Activated CD8-positive, alpha-beta T cell treated with anti-CD3 and anti-CD28 coated beads for 36 hours (primary cell): ENCODE data around the gene PDZRN4. TPM values are rescaled to one million over a fixed set of nuclear protein-coding genes. Genes with fewer than 3 reads are reported as not detected.
A peak's percentile ranks its signal among the peaks of the same experiment; 100 is the strongest.

Experiments
- ATAC-seq: fragments of 200-7000 bp; cut with Tn5 transposase; one replicate; pipeline ENCODE4 v1.10.0; 2021; ENCODE audit warnings: mild to moderate bottlenecking, moderate library complexity
- CTCF ChIA-PET: fragments of 350-600 bp; sonication (Branson Sonifier 250); formaldehyde crosslinking; loops from one replicate; lab custom pipeline; 2021; ENCODE audit warnings: antibody characterized with exemption; lab: Charles Lee
- POLR2A ChIA-PET: fragments of 350-600 bp; sonication (Branson Sonifier 250); formaldehyde crosslinking; loops from one replicate; lab custom pipeline; 2021; ENCODE audit warnings: antibody characterized with exemption; lab: Charles Lee
- DNase-seq: peaks from one replicate; pipeline ENCODE4 v3.0.0-alpha.2; 2020
- H3K27ac Mint-ChIP-seq: one replicate; pipeline ENCODE4 v1.8.0; 2021; ENCODE audit warnings: mild to moderate bottlenecking, mixed read lengths
- H3K27me3 Mint-ChIP-seq: one replicate; pipeline ENCODE4 v1.8.0; 2021; ENCODE audit warnings: mixed read lengths
- H3K36me3 Mint-ChIP-seq: one replicate; pipeline ENCODE4 v1.8.0; 2021; ENCODE audit warnings: low read depth, mixed read lengths
- H3K4me1 Mint-ChIP-seq: one replicate; pipeline ENCODE4 v1.8.0; 2021; ENCODE audit warnings: low read depth, mixed read lengths
- H3K4me3 Mint-ChIP-seq: one replicate; pipeline ENCODE4 v1.8.0; 2021; ENCODE audit warnings: mild to moderate bottlenecking, moderate library complexity, mixed read lengths
- H3K9me3 Mint-ChIP-seq: one replicate; pipeline ENCODE4 v1.8.0; 2021; ENCODE audit warnings: mixed read lengths
- CTCF ChIP-seq: fragments of 200-600 bp; IDR thresholded peaks from one replicate; pipeline ENCODE4 v1.8.0; 2022; ENCODE audit warnings: antibody characterized with exemption, mild to moderate bottlenecking
- intact Hi-C: fragments of 100-400 bp; cut with micrococcal nuclease; formaldehyde crosslinking; loops from one replicate; pipeline ENCODE4 v1.10.0; 2022
- total RNA-seq, 2 experiments: library from RNA; stranded (reverse); gene quantifications; one replicate each; pipeline ENCODE4 v1.2.3, GENCODE V29; 2021

The PDZRN4 gene
- total RNA-seq, 2 experiments from 2014 or later: not detected

DNA sequence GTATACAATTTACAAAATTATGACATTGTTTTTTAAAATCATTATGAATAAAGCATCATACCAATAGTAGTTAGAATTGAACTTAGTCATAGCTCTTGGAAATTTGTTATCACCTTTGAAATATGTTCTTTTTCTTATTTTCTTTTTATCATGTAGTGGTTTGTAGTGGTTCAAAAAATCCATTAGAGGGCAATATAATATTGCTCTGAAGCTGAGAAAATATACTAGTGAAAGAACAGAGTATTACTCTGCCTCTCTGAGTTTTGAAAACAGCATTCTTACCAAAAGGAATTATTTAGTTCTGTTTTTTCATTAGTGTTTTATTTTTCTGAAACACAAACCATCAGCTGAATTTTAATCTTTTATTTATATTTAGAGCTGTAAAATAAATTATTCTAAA lies 76.2 kb downstream of the PDZRN4 start:
- Mint-ChIP-seq H3K4me3 (no peak overlapping the region), H3K4me1 (no peaks in the 10 kb centered on the region)
- CTCF ChIA-PET: interaction anchor here (1.0 to 2.0 kb wide), 2 partner anchors 13 to 759 kb away, joined by 3 to 9 read pairs; no protein-coding TSS in a partner anchor

GRCh38 chr12:41269056-41269455 lies 80.9 kb downstream of the PDZRN4 start:
- CTCF ChIA-PET: interaction anchor here (0.7 to 0.9 kb wide), 3 partner anchors 21 to 756 kb away, joined by 3 read pairs; no protein-coding TSS in a partner anchor
- DNase-seq (no peak), ATAC-seq (no peak)
- Mint-ChIP-seq H3K4me3 (no peak overlapping the region), H3K36me3 (no peaks in the 10 kb centered on the region), H3K27ac (no peak overlapping the region), H3K27me3 (peaks cover 4% of the 10 kb centered on the region), H3K9me3 (no peaks in the 10 kb centered on the region), H3K4me1 (no peaks in the 10 kb centered on the region)
- TF ChIP-seq CTCF: no peak
- intact Hi-C loops: no loop called here
- POLR2A ChIA-PET: no interaction called here

More for the DNA sequence above, 76.2 kb downstream of the PDZRN4 start:
- POLR2A ChIA-PET: no interaction called here
- H3K9me3 Mint-ChIP-seq: no peaks in the 10 kb centered on the region
- peaks cover 4% of the 10 kb centered on the region for H3K27me3 Mint-ChIP-seq
- DNase-seq: no peak
- no peaks in the 10 kb centered on the region for H3K36me3 Mint-ChIP-seq
- no peak overlapping the region for H3K27ac Mint-ChIP-seq
- peak; percentile 38 for TF ChIP-seq CTCF
- peak; percentile 34 for ATAC-seq
- intact Hi-C loops: no loop called here

DNA sequence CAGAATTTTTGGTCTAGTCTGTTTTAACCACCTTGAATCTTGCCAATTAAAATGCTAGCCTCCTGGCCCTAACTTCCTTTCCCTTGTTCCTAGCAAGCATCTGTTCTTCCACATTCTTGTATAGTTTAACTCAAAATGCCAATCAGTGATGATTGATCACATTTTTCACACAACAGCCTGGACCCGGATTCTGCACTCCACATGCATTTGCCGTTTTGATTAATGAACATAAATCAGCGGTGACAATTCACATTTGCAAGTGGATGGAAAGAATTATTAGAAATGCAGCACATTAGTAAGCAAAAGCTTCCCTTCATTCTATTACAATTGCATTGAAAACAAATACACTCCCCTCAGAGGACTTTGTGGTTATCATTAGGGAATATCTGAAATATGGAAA lies 83.4 kb downstream of the PDZRN4 start:
- H3K4me1 Mint-ChIP-seq: no peaks in the 10 kb centered on the region
- H3K36me3 Mint-ChIP-seq: no peaks in the 10 kb centered on the region
- H3K27ac Mint-ChIP-seq: no peak overlapping the region
- intact Hi-C loops: loop anchor here (10.0 kb wide), 1 partner anchor 753 kb away; no protein-coding TSS in a partner anchor
- ChIA-PET CTCF (no interaction called here), POLR2A (no interaction called here)
- DNase-seq (no peak), ATAC-seq (no peak)
- no peak overlapping the region for H3K4me3 Mint-ChIP-seq
- no peak for TF ChIP-seq CTCF
- H3K9me3 Mint-ChIP-seq: no peaks in the 10 kb centered on the region
- peaks cover 4% of the 10 kb centered on the region for H3K27me3 Mint-ChIP-seq

DNA sequence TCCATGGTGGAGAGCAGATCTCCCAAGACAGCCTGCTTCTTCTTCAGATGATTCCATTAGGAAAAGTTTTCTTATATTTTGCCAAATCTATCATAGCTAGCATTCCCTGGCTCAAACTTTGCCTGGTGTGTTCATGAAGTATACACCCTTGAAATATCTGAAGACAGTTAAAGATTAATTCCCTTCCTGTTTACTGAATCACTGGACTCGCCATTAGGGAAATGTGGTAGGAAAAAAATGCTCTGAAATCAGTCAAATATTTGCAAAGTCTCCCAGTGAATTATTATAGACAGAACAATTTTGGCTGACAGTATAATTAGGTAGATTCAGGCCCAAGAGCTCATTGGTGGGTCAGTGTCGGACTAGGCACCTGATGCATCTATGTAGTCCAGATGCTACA lies 86.5 kb downstream of the PDZRN4 start:
- ATAC-seq (no peak), DNase-seq (no peak)
- H3K4me1 Mint-ChIP-seq: no peaks in the 10 kb centered on the region
- H3K27me3 Mint-ChIP-seq: peaks cover 4% of the 10 kb centered on the region
- CTCF ChIA-PET: no interaction called here
- no peak overlapping the region for H3K27ac Mint-ChIP-seq
- H3K4me3 Mint-ChIP-seq: no peak overlapping the region
- no peak for TF ChIP-seq CTCF
- no peaks in the 10 kb centered on the region for H3K9me3 Mint-ChIP-seq
- POLR2A ChIA-PET: no interaction called here
- intact Hi-C loops: loop anchor here (10.0 kb wide), 1 partner anchor 750 kb away; no protein-coding TSS in a partner anchor
- H3K36me3 Mint-ChIP-seq: no peaks in the 10 kb centered on the region

GRCh38 chr12:41277100-41277945 lies 89.2 kb downstream of the PDZRN4 start:
- H3K27ac Mint-ChIP-seq: no peak overlapping the region

More at GRCh38 chr12:41277100-41277945, 89.2 kb downstream of the PDZRN4 start:
- Mint-ChIP-seq H3K9me3 (no peaks in the 10 kb centered on the region), H3K36me3 (no peaks in the 10 kb centered on the region), H3K27me3 (peaks cover 4% of the 10 kb centered on the region), H3K4me3 (no peak overlapping the region), H3K4me1 (no peaks in the 10 kb centered on the region)
- ChIA-PET CTCF (interaction anchor here (0.7 to 2.3 kb wide), 6 partner anchors 10 to 1094 kb away, joined by 3 to 17 read pairs (median 4); no protein-coding TSS in a partner anchor), POLR2A (interaction anchor here (0.5 kb wide), 1 partner anchor 490 kb away, joined by 3 read pairs; no protein-coding TSS in a partner anchor)
- peak; percentile 65 for TF ChIP-seq CTCF
- intact Hi-C loops: loop anchor here (10.0 kb wide), 1 partner anchor 747 kb away; no protein-coding TSS in a partner anchor
- ATAC-seq (no peak), DNase-seq (peak; percentile 11)
